ENCODE results near the gene ELMO1. TPM values are rescaled to one million over a fixed set of nuclear protein-coding genes. Genes with fewer than 3 reads are reported as not detected.

ELMO1 gene
- total RNA-seq, 4 donors from 2014 or later = 58.7 to 293 (median 81.0) TPM

- ATAC-seq (ENCODE audit: low FRiP score) (no peak), DNase-seq (ENCODE audit: low spot score) (no peak)
- TF ChIP-seq CTCF (IDR thresholded peaks at IDR 0.05) = no peak
These were observed 88.8 kb downstream of the ELMO1 start for GRCh38 chr7:37359662-37360444.

- DNase-seq (ENCODE audit: low spot score) (no peak), ATAC-seq (ENCODE audit: low FRiP score) (no peak)
- no peak for TF ChIP-seq CTCF (IDR thresholded peaks at IDR 0.05)
These were observed 89.5 kb downstream of the ELMO1 start for GRCh38 chr7:37359180-37359579.

GRCh38 chr7:37357637-37357996 is 91.0 kb downstream of the ELMO1 start:
- no peak for ATAC-seq (ENCODE audit: low FRiP score)
- no peak for DNase-seq (ENCODE audit: low spot score)
- TF ChIP-seq CTCF (IDR thresholded peaks at IDR 0.05) = no peak

- TF ChIP-seq CTCF (IDR thresholded peaks at IDR 0.05) = no peak
- DNase-seq (ENCODE audit: low spot score) = no peak
- ATAC-seq (ENCODE audit: low FRiP score) = no peak
These were observed 91.6 kb downstream of the ELMO1 start for GRCh38 chr7:37356911-37357636.

GRCh38 chr7:37354656-37355131 is 94.0 kb downstream of the ELMO1 start:
- ATAC-seq (ENCODE audit: low FRiP score) = peak; percentile 58
- DNase-seq (ENCODE audit: low spot score) = no peak
- TF ChIP-seq CTCF (IDR thresholded peaks at IDR 0.05) = no peak

GRCh38 chr7:37353949-37354655 is 94.6 kb downstream of the ELMO1 start:
- ATAC-seq (ENCODE audit: low FRiP score) (peak; percentile 18), DNase-seq (ENCODE audit: low spot score) (no peak)
- TF ChIP-seq CTCF (IDR thresholded peaks at IDR 0.05) = no peak
